ENCODE measurements around the gene FBXW8.

Gene FBXW8

GRCh38 chr12:116990971-116991966 lies 80.5 kb downstream of the FBXW8 start:
- no peak for DNase-seq (ENCODE audit: low read depth in 4 of 4, low spot score in 1 of 4)

- DNase-seq (ENCODE audit: low read depth in 4 of 4, low spot score in 1 of 4), result no peak
Observed at GRCh38 chr12:116996093-116996492, 85.3 kb downstream of the FBXW8 start.

- DNase-seq (ENCODE audit: low read depth in 4 of 4, low spot score in 1 of 4), result no peak
Observed at GRCh38 chr12:116996621-116997020, 85.9 kb downstream of the FBXW8 start.

- DNase-seq (ENCODE audit: low read depth in 4 of 4, low spot score in 1 of 4), result no peak
Observed at GRCh38 chr12:116999066-116999465, 88.3 kb downstream of the FBXW8 start.

- DNase-seq (ENCODE audit: low read depth in 4 of 4, low spot score in 1 of 4), result no peak
Observed at GRCh38 chr12:117000316-117000715, 89.6 kb downstream of the FBXW8 start.

GRCh38 chr12:117002051-117002817 lies 91.5 kb downstream of the FBXW8 start:
- DNase-seq (ENCODE audit: low read depth in 4 of 4, low spot score in 1 of 4), result no peak

- no peak for DNase-seq (ENCODE audit: low read depth in 4 of 4, low spot score in 1 of 4)
Observed at GRCh38 chr12:117003883-117004404, 93.2 kb downstream of the FBXW8 start.

- no peak for DNase-seq (ENCODE audit: low read depth in 4 of 4, low spot score in 1 of 4)
Observed at GRCh38 chr12:117005417-117006046, 94.8 kb downstream of the FBXW8 start.

GRCh38 chr12:117006333-117006732 lies 95.6 kb downstream of the FBXW8 start:
- DNase-seq (ENCODE audit: low read depth in 4 of 4, low spot score in 1 of 4), result no peak

- no peak for DNase-seq (ENCODE audit: low read depth in 4 of 4, low spot score in 1 of 4)
Observed at GRCh38 chr12:117007577-117007976, 96.8 kb downstream of the FBXW8 start.

- DNase-seq (ENCODE audit: low read depth in 4 of 4, low spot score in 1 of 4), result no peak
Observed at GRCh38 chr12:117009759-117010158, 99.0 kb downstream of the FBXW8 start.

GRCh38 chr12:117010693-117011451 lies 100.1 kb downstream of the FBXW8 start:
- no peak for DNase-seq (ENCODE audit: low read depth in 4 of 4, low spot score in 1 of 4)

GRCh38 chr12:117011988-117012805 lies 101.4 kb downstream of the FBXW8 start:
- DNase-seq (ENCODE audit: low read depth in 4 of 4, low spot score in 1 of 4), result no peak

GRCh38 chr12:117013726-117014125 lies 103.0 kb downstream of the FBXW8 start:
- DNase-seq (ENCODE audit: low read depth in 4 of 4, low spot score in 1 of 4), result no peak

- no peak for DNase-seq (ENCODE audit: low read depth in 4 of 4, low spot score in 1 of 4)
Observed at GRCh38 chr12:117014342-117014887, 103.7 kb downstream of the FBXW8 start.

- no peak for DNase-seq (ENCODE audit: low read depth in 4 of 4, low spot score in 1 of 4)
Observed at GRCh38 chr12:117015811-117016210, 105.1 kb downstream of the FBXW8 start.

GRCh38 chr12:117017807-117018206 lies 107.1 kb downstream of the FBXW8 start:
- DNase-seq (ENCODE audit: low read depth in 4 of 4, low spot score in 1 of 4), result no peak

- no peak for DNase-seq (ENCODE audit: low read depth in 4 of 4, low spot score in 1 of 4)
Observed at GRCh38 chr12:117018276-117018675, 107.5 kb downstream of the FBXW8 start.

GRCh38 chr12:117018685-117019084 lies 107.9 kb downstream of the FBXW8 start:
- no peak for DNase-seq (ENCODE audit: low read depth in 4 of 4, low spot score in 1 of 4)
